ENCODE results near the gene NR1D2.
A peak's percentile ranks its signal among the peaks of the same experiment; 100 is the strongest.

Gene NR1D2

GRCh38 chr3:23928524-23928923 lies 16.6 kb upstream of the NR1D2 start:
- FAIRE-seq: no peak
- no peak for DNase-seq (ENCODE audit: insufficient read length, low spot score)

GRCh38 chr3:23931597-23931996 lies 13.5 kb upstream of the NR1D2 start:
- FAIRE-seq: no peak
- DNase-seq (ENCODE audit: insufficient read length, low spot score): no peak

- no peak for DNase-seq (ENCODE audit: insufficient read length, low spot score)
Measured at GRCh38 chr3:23932571-23932970, 12.5 kb upstream of the NR1D2 start.

GRCh38 chr3:23934253-23934652 lies 10.8 kb upstream of the NR1D2 start:
- FAIRE-seq: no peak
- no peak for DNase-seq (ENCODE audit: insufficient read length, low spot score)

More at GRCh38 chr3:23932571-23932970, 12.5 kb upstream of the NR1D2 start:
- no peak for FAIRE-seq

GRCh38 chr3:23937296-23937695 lies 7.8 kb upstream of the NR1D2 start:
- no peak for DNase-seq (ENCODE audit: insufficient read length, low spot score)
- FAIRE-seq: no peak

- peak; percentile 13 for FAIRE-seq
- no peak for DNase-seq (ENCODE audit: insufficient read length, low spot score)
Measured at GRCh38 chr3:23938688-23939087, 6.4 kb upstream of the NR1D2 start.

GRCh38 chr3:23940775-23941174 lies 4.3 kb upstream of the NR1D2 start:
- FAIRE-seq (no peak), DNase-seq (ENCODE audit: insufficient read length, low spot score) (no peak)

GRCh38 chr3:23941440-23941839 lies 3.6 kb upstream of the NR1D2 start:
- DNase-seq (ENCODE audit: insufficient read length, low spot score): no peak
- FAIRE-seq: no peak

GRCh38 chr3:23942546-23942945 lies 2.5 kb upstream of the NR1D2 start:
- DNase-seq (ENCODE audit: insufficient read length, low spot score): no peak
- no peak for FAIRE-seq

- no peak for FAIRE-seq
Measured at GRCh38 chr3:23944007-23944783, 891 bp upstream of the NR1D2 start.

GRCh38 chr3:23945663-23945912 lies 502 bp downstream of the NR1D2 start:
- FAIRE-seq (no peak), DNase-seq (ENCODE audit: insufficient read length, low spot score) (no peak)

More at GRCh38 chr3:23944007-23944783, 891 bp upstream of the NR1D2 start:
- DNase-seq (ENCODE audit: insufficient read length, low spot score): no peak

- peak; percentile 94 for DNase-seq (ENCODE audit: insufficient read length, low spot score)
- peak; percentile 93 for FAIRE-seq
Measured at GRCh38 chr3:23945913-23946687, 1.0 kb downstream of the NR1D2 start.

- FAIRE-seq (no peak), DNase-seq (ENCODE audit: insufficient read length, low spot score) (no peak)
Measured at GRCh38 chr3:23948761-23949160, 3.7 kb downstream of the NR1D2 start.

GRCh38 chr3:23949784-23950183 lies 4.7 kb downstream of the NR1D2 start:
- no peak for DNase-seq (ENCODE audit: insufficient read length, low spot score)

GRCh38 chr3:23950293-23950692 lies 5.2 kb downstream of the NR1D2 start:
- no peak for FAIRE-seq

More at GRCh38 chr3:23949784-23950183, 4.7 kb downstream of the NR1D2 start:
- FAIRE-seq: no peak

GRCh38 chr3:23952646-23953045 lies 7.6 kb downstream of the NR1D2 start:
- no peak for DNase-seq (ENCODE audit: insufficient read length, low spot score)
- FAIRE-seq: no peak

More at GRCh38 chr3:23950293-23950692, 5.2 kb downstream of the NR1D2 start:
- no peak for DNase-seq (ENCODE audit: insufficient read length, low spot score)

GRCh38 chr3:23953523-23953922 lies 8.4 kb downstream of the NR1D2 start:
- DNase-seq (ENCODE audit: insufficient read length, low spot score): no peak

GRCh38 chr3:23954144-23954543 lies 9.1 kb downstream of the NR1D2 start:
- FAIRE-seq (no peak), DNase-seq (ENCODE audit: insufficient read length, low spot score) (no peak)

More at GRCh38 chr3:23953523-23953922, 8.4 kb downstream of the NR1D2 start:
- no peak for FAIRE-seq

- DNase-seq (ENCODE audit: insufficient read length, low spot score): no peak
- FAIRE-seq: no peak
Measured at GRCh38 chr3:23956701-23957100, 11.6 kb downstream of the NR1D2 start.

GRCh38 chr3:23959135-23959900 lies 14.2 kb downstream of the NR1D2 start:
- peak; percentile 65 for DNase-seq (ENCODE audit: insufficient read length, low spot score)

GRCh38 chr3:23960649-23961048 lies 15.6 kb downstream of the NR1D2 start:
- FAIRE-seq (no peak), DNase-seq (ENCODE audit: insufficient read length, low spot score) (no peak)

More at GRCh38 chr3:23959135-23959900, 14.2 kb downstream of the NR1D2 start:
- peak; percentile 54 for FAIRE-seq
